Gastrocnemius medialis (tissue), 4 donors: ENCODE data around the gene PEX6.

Source experiments
- POLR2A ChIP-seq, 2 donors: fragments of 450-650 bp; IDR thresholded peaks; one replicate each; pipeline ENCODE4 v1.6.1; 2017; ENCODE audit warnings: antibody characterized with exemption in 2 of 2, mild to moderate bottlenecking in 2 of 2, moderate library complexity in 2 of 2
- TF ChIP-seq, protein P1 (sequence below), 5 experiments: fragments of 450-650 bp in 3 of 5; fragments of 200-600 bp in 2 of 5; sonication (generic) in 2 of 5; IDR thresholded peaks in 4 of 5; conservative IDR thresholded peaks in 1 of 5; 1 replicate in 4 of 5; 2 replicates in 1 of 5; pipeline ENCODE4 v1.5.1; 2016 to 2019; ENCODE audit warnings: antibody characterized with exemption in 5 of 5, mild to moderate bottlenecking in 3 of 5, moderate library complexity in 3 of 5

DNA sequence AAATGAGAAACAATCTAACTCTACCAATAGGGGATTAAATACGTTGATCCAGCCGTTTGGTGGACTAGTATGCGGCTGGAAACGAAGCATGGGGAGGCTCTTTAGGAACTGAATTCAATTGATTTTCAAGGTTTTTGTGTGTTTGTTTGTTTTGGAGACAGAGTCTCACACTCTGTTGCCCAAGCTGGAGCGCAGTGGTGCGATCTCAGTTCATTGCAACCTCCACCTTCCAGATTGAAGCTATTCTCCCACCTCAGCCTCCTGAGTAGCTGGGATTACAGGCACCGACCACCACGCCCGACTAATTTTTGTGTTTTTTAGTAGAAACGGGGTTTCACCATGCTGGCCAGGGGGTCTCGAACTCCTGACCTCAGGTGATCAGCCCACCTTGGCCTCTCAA, 42.6 kb downstream of the PEX6 start:
- TF ChIP-seq POLR2A (IDR thresholded peaks at IDR 0.05) = no peak
- TF ChIP-seq, protein P1, sequence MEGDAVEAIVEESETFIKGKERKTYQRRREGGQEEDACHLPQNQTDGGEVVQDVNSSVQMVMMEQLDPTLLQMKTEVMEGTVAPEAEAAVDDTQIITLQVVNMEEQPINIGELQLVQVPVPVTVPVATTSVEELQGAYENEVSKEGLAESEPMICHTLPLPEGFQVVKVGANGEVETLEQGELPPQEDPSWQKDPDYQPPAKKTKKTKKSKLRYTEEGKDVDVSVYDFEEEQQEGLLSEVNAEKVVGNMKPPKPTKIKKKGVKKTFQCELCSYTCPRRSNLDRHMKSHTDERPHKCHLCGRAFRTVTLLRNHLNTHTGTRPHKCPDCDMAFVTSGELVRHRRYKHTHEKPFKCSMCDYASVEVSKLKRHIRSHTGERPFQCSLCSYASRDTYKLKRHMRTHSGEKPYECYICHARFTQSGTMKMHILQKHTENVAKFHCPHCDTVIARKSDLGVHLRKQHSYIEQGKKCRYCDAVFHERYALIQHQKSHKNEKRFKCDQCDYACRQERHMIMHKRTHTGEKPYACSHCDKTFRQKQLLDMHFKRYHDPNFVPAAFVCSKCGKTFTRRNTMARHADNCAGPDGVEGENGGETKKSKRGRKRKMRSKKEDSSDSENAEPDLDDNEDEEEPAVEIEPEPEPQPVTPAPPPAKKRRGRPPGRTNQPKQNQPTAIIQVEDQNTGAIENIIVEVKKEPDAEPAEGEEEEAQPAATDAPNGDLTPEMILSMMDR (IDR thresholded peaks at IDR 0.05 in 4 of 5, conservative IDR thresholded peaks at IDR 0.05 in 1 of 5) = no peak
